BLaER1 (cell line): ENCODE measurements around the gene FADD.

Experiments used
- H3K27ac ChIP-seq: shearing (Covaris generic); formaldehyde crosslinking; 2 replicates; pipeline ENCODE4 v1.8.1; 2022
- H3K27me3 ChIP-seq: shearing (Covaris generic); formaldehyde crosslinking; 2 replicates; pipeline ENCODE4 v1.8.1; 2022
- H3K36me3 ChIP-seq: shearing (Covaris generic); formaldehyde crosslinking; 2 replicates; pipeline ENCODE4 v1.8.1; 2022
- H3K4me1 ChIP-seq: shearing (Covaris generic); formaldehyde crosslinking; 2 replicates; pipeline ENCODE4 v1.8.1; 2022
- H3K4me2 ChIP-seq: shearing (Covaris generic); formaldehyde crosslinking; 2 replicates; pipeline ENCODE4 v1.8.1; 2022
- H3K4me3 ChIP-seq: shearing (Covaris generic); formaldehyde crosslinking; 2 replicates; pipeline ENCODE4 v1.8.1; 2022
- H3K9ac ChIP-seq: shearing (Covaris generic); formaldehyde crosslinking; 2 replicates; pipeline ENCODE4 v1.8.1; 2022
- H3K9me3 ChIP-seq: shearing (Covaris generic); formaldehyde crosslinking; 2 replicates; pipeline ENCODE4 v1.8.1; 2022
- H4K20me1 ChIP-seq: shearing (Covaris generic); formaldehyde crosslinking; 2 replicates; pipeline ENCODE4 v1.8.1; 2022
- Cebpa-rat ChIP-seq: shearing (Covaris generic); IDR thresholded peaks from 2 replicates; pipeline ENCODE4 v1.8.1; 2022

Gene FADD

DNA sequence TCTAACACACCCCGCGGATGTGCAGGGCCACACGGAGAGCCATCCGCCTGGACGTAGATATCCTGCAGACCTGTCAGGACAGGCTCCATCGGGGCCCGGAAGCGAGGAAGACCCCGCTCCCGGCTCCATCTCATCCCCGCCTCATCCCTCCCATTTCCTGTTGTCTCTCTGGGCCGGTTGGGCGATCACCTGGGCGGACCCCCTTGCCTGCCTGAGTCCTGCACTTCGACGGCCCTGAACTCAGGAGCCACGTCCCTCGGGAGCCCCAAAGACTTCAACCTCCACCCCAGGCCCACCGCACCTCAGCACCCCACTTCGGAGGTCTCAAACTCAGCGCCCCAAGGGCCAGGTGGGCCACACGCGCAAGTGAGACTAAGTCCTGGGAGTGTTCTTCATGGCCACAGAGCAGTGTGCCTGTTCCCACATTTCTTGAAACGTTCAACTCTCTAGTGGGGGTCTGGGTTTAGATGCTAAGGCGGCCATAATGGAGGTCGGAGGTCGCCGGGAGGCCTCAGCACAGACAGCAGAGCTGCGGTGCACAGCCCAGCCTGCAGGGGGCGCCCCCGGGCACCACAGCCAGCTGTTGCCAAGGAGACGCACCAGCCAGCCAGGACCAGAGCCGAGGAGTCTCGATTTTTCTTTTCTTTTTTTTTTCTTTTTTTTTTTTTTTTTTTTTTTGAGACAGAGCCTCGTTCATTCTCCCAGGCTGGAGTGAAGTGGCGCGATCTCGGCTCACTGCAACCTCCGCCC lies 26.0 kb upstream of the FADD start:
- Histone ChIP-seq H3K36me3 (no peaks in the 10 kb centered on the region), H3K27me3 (no peaks in the 10 kb centered on the region), H3K4me3 (no peak overlapping the region), H3K27ac (no peak overlapping the region), H3K4me2 (no peak overlapping the region), H3K9me3 (no peaks in the 10 kb centered on the region), H3K4me1 (peaks cover 18% of the 10 kb centered on the region), H3K9ac (no peak overlapping the region), H4K20me1 (no peaks in the 10 kb centered on the region)
- no peak for TF ChIP-seq Cebpa-rat

DNA sequence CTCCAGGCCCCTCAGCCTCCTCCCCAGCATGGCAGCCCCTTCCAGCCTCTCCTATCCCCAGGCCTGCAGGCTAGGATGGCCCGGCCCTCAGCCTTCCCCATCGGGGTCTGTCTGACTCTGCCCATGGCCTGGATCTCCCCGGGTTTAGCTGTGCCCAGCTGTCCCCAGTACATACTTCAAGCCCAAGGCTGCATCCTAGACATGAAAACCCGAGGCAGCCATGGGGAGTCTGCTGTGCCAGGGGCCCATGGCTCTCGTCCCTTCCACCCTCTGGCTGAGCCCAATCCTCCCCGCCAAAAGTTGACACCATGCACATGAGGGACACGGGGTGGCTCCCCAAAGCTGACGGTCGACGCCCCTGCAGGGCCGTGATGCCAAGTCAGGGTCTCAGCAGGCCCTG lies 22.2 kb upstream of the FADD start:
- H3K27me3 ChIP-seq, result no peaks in the 10 kb centered on the region
- H3K36me3 ChIP-seq, result no peaks in the 10 kb centered on the region
- no peak overlapping the region for H3K4me3 ChIP-seq
- H3K4me2 ChIP-seq, result no peak overlapping the region
- no peaks in the 10 kb centered on the region for H4K20me1 ChIP-seq
- no peak overlapping the region for H3K9ac ChIP-seq
- TF ChIP-seq Cebpa-rat, result no peak
- no peak overlapping the region for H3K27ac ChIP-seq
- H3K9me3 ChIP-seq, result no peaks in the 10 kb centered on the region
- peaks cover 32% of the 10 kb centered on the region for H3K4me1 ChIP-seq

- Histone ChIP-seq H3K4me2 (no peak overlapping the region), H3K9ac (no peak overlapping the region), H3K36me3 (no peaks in the 10 kb centered on the region), H3K27ac (no peak overlapping the region), H4K20me1 (no peaks in the 10 kb centered on the region), H3K27me3 (no peaks in the 10 kb centered on the region), H3K4me3 (no peak overlapping the region), H3K4me1 (peaks cover 45% of the 10 kb centered on the region), H3K9me3 (no peaks in the 10 kb centered on the region)
- no peak for TF ChIP-seq Cebpa-rat
Measured at GRCh38 chr11:70182266-70182665, 20.8 kb upstream of the FADD start.

- Histone ChIP-seq H3K4me1 (peaks cover 47% of the 10 kb centered on the region), H3K4me2 (peak overlapping the region; percentile 83), H3K27ac (no peak overlapping the region), H3K36me3 (no peaks in the 10 kb centered on the region), H3K27me3 (no peaks in the 10 kb centered on the region), H3K4me3 (no peak overlapping the region), H4K20me1 (no peaks in the 10 kb centered on the region), H3K9ac (no peak overlapping the region), H3K9me3 (no peaks in the 10 kb centered on the region)
- no peak for TF ChIP-seq Cebpa-rat
Measured at GRCh38 chr11:70183032-70183431, 20.1 kb upstream of the FADD start.

- H3K27me3 ChIP-seq, result no peaks in the 10 kb centered on the region
- no peaks in the 10 kb centered on the region for H3K9me3 ChIP-seq
- H4K20me1 ChIP-seq, result no peaks in the 10 kb centered on the region
- peak overlapping the region; percentile 18; the same call in 1 of the 2 replicates for H3K27ac ChIP-seq
- peaks cover 47% of the 10 kb centered on the region for H3K4me1 ChIP-seq
- peak overlapping the region; percentile 83 for H3K4me2 ChIP-seq
- no peaks in the 10 kb centered on the region for H3K36me3 ChIP-seq
- no peak overlapping the region for H3K4me3 ChIP-seq
- TF ChIP-seq Cebpa-rat, result peak; percentile 95
- no peak overlapping the region for H3K9ac ChIP-seq
Measured at GRCh38 chr11:70183483-70184176, 19.5 kb upstream of the FADD start.

GRCh38 chr11:70184396-70184795 lies 18.7 kb upstream of the FADD start:
- H3K9me3 ChIP-seq, result no peaks in the 10 kb centered on the region
- peaks cover 47% of the 10 kb centered on the region for H3K4me1 ChIP-seq
- H3K36me3 ChIP-seq, result no peaks in the 10 kb centered on the region
- no peak overlapping the region for H3K4me3 ChIP-seq
- peak overlapping the region; percentile 83 for H3K4me2 ChIP-seq
- H3K27ac ChIP-seq, result peak overlapping the region; percentile 18; the same call in 1 of the 2 replicates
- no peaks in the 10 kb centered on the region for H3K27me3 ChIP-seq
- TF ChIP-seq Cebpa-rat, result no peak
- H3K9ac ChIP-seq, result no peak overlapping the region
- no peaks in the 10 kb centered on the region for H4K20me1 ChIP-seq

DNA sequence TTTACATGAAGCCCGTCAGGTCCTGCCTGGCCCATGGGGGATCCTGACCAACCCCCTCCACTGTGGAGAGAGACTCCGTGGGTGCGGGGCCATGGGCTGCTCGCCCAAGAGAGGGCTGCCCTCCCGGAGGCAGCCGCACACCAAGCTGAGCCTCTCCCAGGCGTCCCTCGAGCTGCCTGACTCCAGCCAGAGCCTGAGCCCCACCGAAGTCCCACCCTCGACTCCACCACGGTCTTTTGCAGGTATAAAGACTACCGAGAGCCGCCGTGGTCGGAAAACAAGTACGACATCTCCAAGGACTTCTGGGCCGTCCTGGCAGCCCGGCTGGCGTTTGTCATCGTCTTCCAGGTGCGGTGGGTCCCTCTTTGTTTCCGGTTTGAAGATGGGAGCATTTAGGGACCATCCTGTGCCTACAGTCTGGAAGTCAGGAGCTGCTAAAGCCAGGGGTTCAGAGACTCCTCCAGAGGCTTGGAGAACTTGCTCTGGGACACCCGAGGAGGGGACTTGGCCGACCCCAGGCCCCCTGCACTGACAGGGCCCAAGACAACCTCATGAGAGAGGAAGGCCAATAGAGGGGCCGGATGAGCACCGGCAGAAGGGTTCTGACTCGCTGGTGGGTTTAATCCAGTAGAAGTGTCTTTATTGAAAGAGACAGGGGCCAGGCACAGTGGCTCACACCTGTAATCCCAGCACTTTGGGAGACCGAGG lies 17.6 kb upstream of the FADD start:
- Histone ChIP-seq H3K4me3 (no peak overlapping the region), H3K4me2 (peak overlapping the region; percentile 83), H3K4me1 (peaks cover 47% of the 10 kb centered on the region), H3K27me3 (no peaks in the 10 kb centered on the region), H3K9ac (no peak overlapping the region; the same call in 1 of the 2 replicates), H3K36me3 (no peaks in the 10 kb centered on the region), H3K9me3 (no peaks in the 10 kb centered on the region), H3K27ac (peak overlapping the region; percentile 45; the same call in 1 of the 2 replicates), H4K20me1 (no peaks in the 10 kb centered on the region)
- no peak for TF ChIP-seq Cebpa-rat

GRCh38 chr11:70186420-70186819 lies 16.7 kb upstream of the FADD start:
- TF ChIP-seq Cebpa-rat, result no peak
- Histone ChIP-seq H3K27me3 (no peaks in the 10 kb centered on the region), H3K27ac (peak overlapping the region; percentile 44; the same call in 1 of the 2 replicates), H4K20me1 (no peaks in the 10 kb centered on the region), H3K9ac (0 out of 2 replicates have a peak overlapping the region, but pooled peaks have one; percentile 12), H3K36me3 (no peaks in the 10 kb centered on the region), H3K9me3 (no peaks in the 10 kb centered on the region), H3K4me2 (peak overlapping the region; percentile 83), H3K4me1 (peaks cover 50% of the 10 kb centered on the region), H3K4me3 (no peak overlapping the region)

- Histone ChIP-seq H3K27ac (peak overlapping the region; percentile 44; the same call in 1 of the 2 replicates), H3K4me3 (no peak overlapping the region), H3K36me3 (no peaks in the 10 kb centered on the region), H3K4me1 (peaks cover 56% of the 10 kb centered on the region), H3K9ac (0 out of 2 replicates have a peak overlapping the region, but pooled peaks have one; percentile 12), H3K27me3 (no peaks in the 10 kb centered on the region), H3K9me3 (no peaks in the 10 kb centered on the region), H3K4me2 (peak overlapping the region; percentile 83), H4K20me1 (no peaks in the 10 kb centered on the region)
- TF ChIP-seq Cebpa-rat, result no peak
Measured at GRCh38 chr11:70186936-70187335, 16.2 kb upstream of the FADD start.
